ENCODE results near the gene EFCAB8.

The EFCAB8 gene

DNA sequence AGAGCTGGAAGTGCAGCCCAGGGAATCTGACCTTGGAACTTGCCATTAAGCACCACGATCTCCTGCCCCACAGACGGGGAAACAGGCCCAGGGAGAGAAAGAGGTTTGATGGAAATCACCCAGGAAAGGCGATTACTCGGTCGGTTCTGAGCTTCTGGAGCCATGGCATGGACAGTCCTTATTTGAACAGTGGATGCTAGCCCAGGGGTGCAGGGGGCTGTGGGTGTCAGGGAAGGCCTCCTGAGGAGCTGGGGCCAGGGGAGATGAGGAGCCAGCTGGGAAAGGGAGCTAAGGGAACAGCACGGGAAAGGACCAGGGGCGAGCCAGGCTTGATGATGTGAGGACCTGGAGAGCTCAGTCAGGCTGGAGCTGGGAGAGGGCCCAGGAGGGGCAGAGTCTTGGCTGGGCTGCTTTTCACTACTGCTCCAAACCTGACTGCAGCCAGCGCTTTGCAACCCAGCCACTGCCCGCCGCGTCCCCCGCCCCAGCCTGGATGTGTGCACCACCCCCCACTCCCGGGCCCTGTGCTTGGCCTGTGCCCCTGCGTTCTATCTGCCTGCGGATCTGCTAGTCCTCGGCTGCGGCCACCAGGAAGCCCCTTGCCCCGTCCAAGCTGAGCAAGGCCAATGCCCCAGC lies 127.7 kb downstream of the EFCAB8 start:
- no peak for DNase-seq (ENCODE audit: low spot score)

DNA sequence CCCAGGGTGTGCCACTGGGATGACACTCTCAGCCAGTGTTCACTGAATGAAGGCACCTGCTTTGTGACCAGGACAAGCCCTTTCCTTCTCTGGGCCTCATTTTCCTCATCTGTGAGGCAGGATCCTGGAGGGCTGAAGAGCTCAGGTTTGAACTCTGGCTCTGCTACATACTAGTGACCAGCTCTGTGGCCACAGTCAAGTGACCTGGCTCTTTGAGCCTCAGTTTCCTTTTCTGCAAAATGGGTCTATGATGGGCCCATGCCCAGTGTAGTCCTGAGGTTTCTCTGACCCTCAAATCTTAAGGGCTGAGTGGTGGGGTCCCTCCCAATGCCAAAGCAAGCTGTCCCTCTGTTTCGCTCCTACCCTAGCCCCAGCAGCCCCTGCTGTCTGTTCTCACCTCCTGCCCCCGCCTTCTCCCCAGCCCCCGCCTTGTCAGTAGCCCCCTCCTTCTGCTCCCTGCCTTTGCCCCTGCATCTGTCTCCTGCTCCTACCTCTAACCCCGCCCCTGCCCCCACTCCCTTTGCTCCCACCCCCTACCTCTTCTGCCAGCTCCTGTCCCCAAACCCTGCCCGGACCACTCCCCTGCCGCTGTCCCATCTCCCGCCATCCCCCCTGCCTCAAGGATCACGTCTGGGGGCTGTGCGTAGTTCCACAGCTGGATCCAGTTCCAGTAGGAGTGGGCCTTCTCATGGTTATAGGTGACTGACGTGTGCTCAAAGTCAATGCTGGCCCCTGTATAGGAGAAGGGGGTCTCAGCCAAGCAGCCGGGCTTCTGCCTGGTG lies 128.5 kb downstream of the EFCAB8 start:
- no peak for DNase-seq (ENCODE audit: low spot score)

DNA sequence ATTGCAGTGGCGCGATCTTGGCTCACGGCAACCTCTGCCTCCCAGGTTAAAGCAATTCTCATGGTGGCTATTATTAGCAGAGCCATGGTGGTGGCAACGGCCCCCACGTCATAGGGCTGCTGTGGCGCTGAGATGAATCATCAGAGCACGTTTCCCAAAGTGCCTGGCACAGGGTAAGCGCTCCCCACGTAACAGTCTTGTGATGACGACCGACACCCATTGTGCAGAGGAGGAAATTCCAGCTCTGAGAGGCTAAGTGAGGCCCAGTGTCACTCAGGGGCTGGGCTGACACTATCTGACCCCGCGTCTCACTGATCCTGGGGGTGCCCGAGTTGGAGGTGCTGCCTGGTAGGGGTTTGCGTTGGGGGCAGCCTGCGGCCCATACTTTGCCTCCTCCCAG lies 129.3 kb downstream of the EFCAB8 start:
- no peak for DNase-seq (ENCODE audit: low spot score)

DNA sequence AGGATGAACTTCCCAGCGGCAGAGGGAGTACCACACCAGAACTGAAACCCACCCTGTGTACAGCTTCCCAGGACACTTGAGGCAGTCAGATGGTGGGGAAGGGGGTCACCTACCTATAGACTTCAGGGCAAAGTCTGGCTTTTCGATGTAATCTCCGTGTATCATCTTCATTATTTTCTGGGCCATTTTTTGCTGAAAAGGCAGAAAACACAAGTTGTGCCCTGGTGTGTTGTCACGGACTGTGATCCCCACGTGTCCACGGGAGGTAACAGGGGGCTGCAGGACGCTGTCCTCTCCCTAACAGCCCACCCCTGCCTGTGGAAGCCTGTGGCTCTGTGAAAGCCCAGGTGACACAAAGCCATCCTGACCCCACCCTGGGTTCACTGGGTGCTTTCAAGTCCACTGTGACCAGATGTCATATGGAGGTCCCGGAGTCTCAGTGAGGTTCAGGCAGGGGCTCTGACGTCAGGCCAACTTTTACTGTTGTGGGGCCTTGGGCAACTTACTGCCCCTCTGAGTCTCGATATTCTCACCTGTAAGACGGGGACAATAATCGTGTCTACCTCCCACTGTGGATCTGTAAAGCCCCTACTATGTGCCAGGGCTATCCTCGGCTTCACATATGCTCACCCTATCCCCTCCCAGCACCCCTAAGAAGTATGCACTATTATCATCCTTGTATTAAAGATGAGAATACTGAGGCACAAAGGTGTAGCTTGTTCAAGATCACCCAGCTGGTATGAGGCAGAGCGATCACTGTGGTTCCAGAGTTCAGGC lies 131.0 kb downstream of the EFCAB8 start:
- no peak for DNase-seq (ENCODE audit: low spot score)

DNA sequence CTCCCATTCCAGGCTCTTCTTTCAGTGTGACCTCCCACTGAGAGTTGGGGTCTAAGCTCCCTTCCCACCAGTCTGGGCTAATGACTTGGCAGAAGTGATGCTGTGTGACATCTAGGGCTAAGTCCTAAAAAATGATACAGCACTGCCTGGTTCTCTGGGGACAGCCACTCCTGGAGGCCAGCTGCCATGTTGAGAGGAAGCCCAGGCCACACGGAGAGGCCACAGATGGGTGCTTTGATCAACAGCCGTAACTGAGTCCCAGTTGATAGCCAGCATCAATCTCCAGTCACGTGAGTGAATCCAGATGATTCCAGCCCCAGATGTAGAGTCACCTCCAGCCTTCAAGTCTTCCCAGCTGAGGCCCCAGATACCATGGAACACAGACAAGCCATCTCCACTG lies 131.7 kb downstream of the EFCAB8 start:
- no peak for DNase-seq (ENCODE audit: low spot score)

DNA sequence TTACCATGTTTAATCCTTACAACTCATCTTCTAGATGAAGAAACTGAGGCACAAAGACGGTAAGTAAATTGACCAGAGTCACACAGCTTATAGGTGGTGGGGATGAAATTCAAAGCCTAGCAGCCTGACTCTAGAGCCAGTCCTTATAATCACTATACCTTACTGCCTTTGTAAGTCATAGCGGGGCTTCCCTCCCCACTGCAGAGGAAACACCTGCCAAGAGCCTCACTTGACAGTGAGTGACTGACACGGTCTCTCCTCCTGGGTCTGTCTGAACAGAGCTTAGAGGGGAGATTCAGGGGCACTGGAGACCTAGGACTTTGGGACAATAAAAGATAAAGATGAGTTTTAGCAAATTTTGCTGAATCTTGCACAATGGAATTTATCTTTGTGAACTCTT lies 132.7 kb downstream of the EFCAB8 start:
- DNase-seq (ENCODE audit: low spot score), result no peak

DNA sequence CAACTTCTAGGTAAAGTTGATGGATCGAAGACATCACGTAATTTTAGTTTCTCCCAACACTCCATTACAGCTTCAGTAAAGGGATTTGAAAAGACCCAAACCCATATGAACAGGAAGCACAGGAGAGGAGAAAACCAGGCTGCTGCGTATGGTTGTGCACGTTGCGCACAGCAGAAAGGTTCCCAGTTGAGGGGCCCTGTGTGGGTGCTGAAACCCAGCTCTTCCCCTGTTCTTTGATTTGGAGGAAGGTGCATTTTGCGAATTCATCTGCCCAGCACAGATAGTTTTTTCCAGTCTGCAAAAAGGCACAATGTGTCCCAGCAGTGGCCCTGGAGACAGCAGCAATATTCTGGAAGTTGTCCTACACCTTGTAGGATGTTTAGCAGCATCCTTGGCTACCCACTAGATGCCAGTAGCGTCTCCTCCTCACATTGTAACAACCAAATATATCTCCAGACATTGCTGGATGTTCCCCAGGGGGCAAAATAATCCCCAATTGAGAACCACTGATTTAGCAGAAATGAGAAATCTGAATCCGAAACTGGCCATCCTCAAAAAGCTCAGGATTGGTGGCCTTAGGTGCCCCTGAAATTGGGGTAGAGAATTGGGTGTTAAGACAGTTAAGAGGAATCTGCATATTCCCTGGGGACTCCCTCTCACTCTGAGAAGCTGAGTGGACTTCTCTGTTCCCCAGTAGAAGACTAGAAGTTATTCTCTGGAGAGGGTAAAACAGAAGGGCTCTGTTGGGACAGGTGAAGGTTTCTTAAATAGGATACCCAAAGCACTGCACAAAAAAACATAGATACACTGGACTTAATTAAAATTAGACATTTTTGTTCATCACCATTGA lies 133.3 kb downstream of the EFCAB8 start:
- no peak for DNase-seq (ENCODE audit: low spot score)

DNA sequence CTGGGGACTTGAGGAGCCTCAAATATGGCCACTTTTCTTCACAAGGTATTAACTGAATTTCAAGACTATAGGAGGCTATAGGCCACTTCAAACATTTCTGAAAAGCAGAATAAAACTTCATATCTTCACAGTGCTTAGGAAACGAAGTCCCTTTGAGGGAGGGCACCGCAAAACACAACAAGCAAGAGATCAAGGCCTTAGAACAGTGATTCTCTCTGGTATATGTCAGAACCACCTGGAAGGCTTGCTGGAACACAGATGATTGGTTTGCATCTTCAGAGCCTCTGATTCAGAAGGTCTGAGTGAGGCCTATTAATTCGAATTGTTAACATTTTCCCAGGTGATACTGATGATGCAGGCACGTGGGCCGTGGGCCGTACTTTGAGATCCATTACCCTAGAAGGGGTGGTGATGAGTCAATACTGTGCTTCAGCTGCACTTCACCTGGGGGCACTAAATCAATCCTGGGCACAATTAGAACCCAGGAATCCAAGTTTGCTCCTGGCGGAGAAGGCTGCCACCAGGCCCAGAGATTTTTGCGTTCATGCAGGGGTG lies 134.8 kb downstream of the EFCAB8 start:
- no peak for DNase-seq (ENCODE audit: low spot score)

DNA sequence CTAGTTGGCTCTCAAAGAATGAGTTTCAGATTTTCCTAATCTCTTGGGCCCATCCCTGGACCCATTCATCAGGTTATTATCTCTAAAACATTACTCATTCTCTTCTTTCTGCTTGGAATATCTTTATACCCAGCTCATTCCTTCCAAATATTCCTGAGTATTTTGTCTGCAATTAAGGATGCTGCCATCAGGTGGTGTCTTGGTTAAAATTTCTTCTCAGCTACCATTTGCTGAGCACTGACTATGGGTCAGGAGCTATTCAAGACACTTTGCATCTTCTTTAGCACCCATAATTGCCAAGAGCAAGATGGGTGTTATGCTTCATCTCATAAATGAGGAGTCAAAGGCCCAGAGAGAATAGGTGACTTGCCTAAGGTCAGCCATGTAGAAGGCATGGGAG lies 137.1 kb downstream of the EFCAB8 start:
- DNase-seq (ENCODE audit: low spot score), result no peak

DNA sequence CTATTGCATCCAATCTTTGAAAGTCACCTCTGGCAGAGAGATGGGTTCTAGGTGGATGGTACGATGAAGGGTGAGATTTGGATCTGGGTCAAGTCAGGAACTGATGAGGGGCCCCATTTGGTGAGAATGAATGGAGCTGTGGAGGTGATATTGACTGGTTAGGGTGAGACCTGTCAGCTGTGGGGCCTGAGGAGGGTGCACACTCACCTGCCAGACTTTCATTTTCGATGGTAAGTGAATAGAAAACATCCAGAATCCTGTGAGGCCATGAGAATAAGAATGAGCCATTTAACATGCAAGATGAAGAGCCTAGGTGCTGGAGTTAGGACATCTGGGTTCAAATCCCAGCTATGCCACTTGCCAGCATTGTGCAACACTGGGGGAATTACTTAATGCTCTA lies 138.7 kb downstream of the EFCAB8 start:
- DNase-seq (ENCODE audit: low spot score), result no peak

DNA sequence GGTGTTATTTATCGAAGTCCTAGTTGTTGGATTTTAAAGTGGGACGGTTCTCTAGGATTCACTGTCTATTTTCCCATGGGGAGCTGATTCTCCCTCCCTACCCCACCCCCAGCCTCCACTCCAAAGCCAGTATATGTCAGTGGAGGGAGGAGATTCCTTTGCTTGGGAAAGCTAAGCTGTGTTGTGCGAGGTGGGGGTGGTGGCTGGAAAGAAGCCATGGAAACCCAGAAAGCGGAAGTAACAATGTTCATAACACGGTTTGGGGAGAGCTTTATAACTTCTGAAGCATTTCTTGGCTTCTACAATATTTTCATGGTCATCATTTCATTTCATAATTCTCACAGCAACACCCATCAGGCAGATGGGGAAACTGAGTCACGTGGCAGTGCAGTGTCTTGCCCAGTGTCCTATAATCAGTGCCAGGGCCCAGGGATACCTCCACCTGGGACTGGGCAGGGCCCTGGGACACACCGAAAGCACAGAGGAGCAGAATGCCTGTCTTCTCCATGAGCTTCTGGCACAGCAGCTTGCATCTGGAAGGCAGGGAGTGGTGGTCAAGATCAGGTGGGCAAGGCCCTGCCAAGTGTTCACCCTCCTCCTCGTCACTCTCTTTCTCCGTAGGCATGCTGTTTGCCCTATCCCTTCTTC lies 141.0 kb downstream of the EFCAB8 start:
- DNase-seq (ENCODE audit: low spot score), result no peak

DNA sequence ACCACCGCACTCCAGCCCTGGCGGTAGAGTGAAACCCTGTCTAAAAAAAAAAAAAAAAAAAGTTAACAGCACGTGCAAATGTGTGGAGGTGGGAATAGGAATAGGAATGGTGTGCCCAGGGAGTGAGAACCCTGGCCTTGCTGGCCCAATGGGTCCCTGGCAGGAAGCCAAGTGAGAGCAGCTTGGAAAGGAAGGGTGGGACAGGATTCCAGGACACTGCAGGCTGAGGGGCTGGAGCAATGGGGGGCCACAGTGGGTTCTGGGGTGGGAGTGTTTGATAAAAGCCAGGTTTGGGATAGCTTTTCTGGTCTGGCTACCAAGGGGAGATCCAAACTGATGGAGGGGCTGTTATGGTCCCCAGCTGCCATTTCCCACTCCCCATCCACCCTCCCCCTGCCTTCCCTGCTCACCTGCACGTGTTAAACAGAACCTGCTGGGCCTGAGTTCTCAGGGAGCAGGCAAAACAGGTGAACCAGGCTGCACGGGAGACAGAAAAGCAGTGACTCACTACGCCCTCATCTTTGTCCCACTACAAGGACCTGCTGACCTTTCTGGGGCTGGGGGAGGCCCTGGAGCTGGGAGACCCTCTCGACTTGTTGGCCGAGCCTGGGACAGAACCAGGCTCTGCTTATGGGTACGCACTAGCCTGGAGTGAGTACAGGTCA lies 142.2 kb downstream of the EFCAB8 start:
- DNase-seq (ENCODE audit: low spot score), result no peak

DNA sequence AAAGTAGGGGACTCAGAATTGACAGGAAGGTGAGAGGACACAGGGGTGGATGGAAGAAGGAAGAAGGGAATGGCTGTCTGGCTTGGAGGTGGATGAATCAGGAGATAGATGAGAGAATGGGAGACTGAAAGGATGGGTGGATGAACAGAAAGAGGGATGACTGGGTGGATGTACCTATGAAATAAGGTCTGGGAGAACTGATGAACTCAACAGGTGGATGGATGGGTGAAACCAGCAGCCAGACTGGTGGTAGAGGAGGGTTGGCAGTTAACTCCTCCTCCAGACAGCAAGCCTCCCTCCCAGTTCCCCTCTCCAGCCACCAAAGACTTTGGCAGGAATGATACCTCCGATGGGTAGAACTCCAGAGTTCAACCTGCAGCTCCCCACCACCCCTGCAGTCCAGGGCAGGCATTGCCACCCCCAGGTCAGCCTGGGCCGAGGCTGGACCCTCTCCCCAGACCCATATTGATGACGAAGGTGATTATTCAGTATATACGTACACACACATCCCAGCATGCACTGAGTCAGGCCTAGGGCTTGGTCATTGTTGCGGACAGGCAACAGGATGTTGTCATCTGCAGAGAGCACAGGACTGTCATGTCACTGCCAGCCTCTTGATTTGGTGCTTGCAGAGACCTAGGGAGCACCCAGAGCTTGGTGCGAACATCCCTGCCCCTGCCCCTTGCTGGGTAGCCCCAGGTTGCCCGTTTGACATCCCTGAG lies 143.5 kb downstream of the EFCAB8 start:
- no peak for DNase-seq (ENCODE audit: low spot score)

DNA sequence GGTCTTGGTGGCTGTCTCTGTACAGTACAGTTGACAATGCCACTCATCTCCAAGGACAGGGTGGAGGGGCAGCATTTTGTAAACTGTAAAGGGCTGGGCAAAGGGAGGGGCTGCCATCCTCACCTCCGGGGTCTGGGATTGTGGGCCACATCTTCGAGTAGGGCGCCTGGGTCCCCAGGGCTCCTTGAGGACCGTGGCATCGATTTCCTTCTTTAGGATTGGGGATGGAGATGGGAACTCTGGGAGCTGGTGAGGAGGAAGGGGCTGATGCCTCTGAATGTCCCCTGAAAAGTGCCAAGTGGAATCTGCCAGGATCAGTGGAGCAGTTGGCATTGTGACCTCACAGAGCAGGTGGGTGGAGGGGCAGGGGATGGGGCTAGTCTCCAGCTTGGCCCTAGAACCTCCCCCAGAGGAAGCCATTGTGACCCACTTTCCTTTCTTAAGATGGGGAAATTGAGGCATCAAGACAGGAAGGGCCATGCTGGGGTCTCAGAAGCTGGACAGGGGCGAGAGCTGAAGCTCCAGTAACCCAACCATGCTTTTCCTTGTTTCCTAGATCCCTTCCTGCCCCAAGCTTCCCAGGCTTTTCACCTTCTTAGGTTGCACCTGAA lies 145.5 kb downstream of the EFCAB8 start, which contains the start of gene SUN5:
Gene SUN5 (minus strand): TSS at position 293 of the 611 bp plus-strand sequence. CDS start 93 bp downstream, at position 200.
- no peak for DNase-seq (ENCODE audit: low spot score)

DNA sequence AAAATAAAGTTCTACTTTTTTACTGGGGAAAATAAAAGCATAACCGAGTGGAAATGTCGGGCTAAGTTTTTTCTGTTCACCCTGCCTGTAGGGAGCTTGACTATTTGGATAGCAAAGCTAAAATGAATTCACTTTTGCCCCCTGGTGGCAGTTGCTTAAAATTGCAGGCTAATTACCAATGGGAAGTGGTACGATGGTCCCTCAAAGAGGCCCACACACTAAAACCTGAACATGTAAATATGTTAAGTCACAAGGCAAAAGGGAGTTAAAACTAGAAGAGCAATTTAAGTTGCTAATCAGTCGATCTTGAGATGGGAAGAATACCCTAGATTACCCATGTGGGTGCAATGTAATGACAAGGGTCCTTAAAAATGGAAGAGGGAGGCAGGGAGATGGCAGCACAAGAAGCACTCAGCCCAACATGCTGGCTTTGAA lies 146.4 kb downstream of the EFCAB8 start:
- DNase-seq (ENCODE audit: low spot score), result no peak

DNA sequence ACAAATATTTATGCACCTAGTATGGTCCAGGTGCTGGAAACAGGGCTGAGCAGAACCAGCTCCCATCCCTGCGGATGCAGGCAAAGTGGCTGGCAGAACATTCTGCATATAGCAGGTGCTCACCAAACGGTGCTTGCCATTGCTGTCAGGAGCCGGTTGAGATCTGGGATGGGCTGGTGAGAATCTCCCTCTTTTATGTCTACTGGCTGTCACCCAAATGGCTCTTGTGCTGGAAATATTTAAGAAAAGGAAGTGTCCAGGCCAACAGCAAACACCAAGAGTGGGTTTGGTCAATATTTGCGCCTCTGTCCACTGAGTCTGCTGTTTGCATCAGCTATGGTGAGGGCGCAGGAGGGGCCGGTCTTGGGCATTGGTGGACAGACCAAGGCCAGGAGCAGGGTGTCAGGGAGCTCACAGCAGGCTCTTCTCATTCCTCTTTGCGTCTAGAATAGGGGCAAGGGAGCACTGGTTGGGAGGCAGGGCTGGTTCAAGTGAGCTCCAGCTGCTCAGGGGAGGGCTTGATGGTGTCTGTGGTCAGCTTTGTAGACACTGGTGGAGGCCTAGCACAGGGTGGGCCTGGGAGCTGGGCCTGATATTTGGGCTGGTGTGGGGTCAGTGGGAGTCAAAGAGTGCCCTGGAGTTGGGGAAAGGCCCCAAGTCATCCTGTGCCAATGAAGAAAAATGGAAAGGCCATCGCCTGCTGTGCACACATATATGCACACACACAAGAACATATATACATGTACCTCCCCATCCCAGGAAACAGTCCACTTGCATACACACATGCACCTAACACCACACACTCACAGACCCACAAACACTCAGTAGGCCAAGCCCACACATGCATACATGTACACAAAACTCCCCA lies 147.4 kb downstream of the EFCAB8 start:
- no peak for DNase-seq (ENCODE audit: low spot score)

DNA sequence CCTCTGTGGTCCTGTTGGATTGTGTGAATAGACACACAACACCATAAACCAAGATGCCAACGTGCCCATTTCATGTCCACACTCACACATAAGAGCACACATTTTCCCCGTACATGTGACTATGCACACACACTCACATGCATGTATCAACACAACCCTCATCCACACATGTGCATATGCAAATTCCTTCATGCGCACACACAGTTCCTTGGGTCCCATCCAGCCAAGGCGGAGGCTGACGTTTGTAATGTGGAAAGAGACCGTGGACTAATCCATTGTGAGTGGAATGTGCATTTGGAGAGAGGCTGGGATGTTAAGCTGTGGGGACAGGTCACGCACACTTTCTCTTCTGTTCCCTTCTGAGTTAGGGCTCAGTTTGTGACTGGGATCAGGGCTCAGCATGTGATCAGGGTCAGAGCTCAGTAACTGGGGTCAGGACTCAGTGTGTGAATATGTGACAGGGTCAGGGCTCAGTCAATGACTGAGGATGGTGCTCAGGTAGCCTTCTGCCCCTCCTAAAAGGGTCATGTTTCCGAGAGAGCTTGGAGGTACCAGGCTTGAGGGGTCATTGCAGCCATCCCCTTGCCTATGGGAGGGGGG lies 148.2 kb downstream of the EFCAB8 start:
- DNase-seq (ENCODE audit: low spot score), result no peak

All from kidney capillary endothelial cell (primary cell).